HuH-7 (cell line): ENCODE results near the gene NPHP4.
A peak's percentile ranks its signal among the peaks of the same experiment; 100 is the strongest.
"Not testable (repeated sequence)": the region's sequence is repeated elsewhere in the genome, so short reads cannot be mapped to it uniquely, and the experiment has no call there.

Source experiments
- DNase-seq: peaks from one replicate; pipeline ENCODE4 v3.0.0; 2011; ENCODE audit warnings: low spot score

Gene NPHP4

GRCh38 chr1:5855196-5855897 lies 136.9 kb downstream of the NPHP4 start:
- no peak for DNase-seq

GRCh38 chr1:5854754-5855153 lies 137.5 kb downstream of the NPHP4 start:
- DNase-seq: no peak

GRCh38 chr1:5853858-5854257 lies 138.4 kb downstream of the NPHP4 start:
- DNase-seq: not testable (repeated sequence)

- no peak for DNase-seq
Observed at GRCh38 chr1:5850503-5850902, 141.7 kb downstream of the NPHP4 start.

- no peak for DNase-seq
Observed at GRCh38 chr1:5849550-5849949, 142.7 kb downstream of the NPHP4 start.

GRCh38 chr1:5847013-5847659 lies 145.1 kb downstream of the NPHP4 start:
- DNase-seq: peak; percentile 76

- DNase-seq: no peak
Observed at GRCh38 chr1:5845376-5845775, 146.8 kb downstream of the NPHP4 start.

GRCh38 chr1:5844442-5844841 lies 147.8 kb downstream of the NPHP4 start:
- DNase-seq: no peak

- no peak for DNase-seq
Observed at GRCh38 chr1:5843521-5844096, 148.6 kb downstream of the NPHP4 start.

GRCh38 chr1:5842679-5843078 lies 149.5 kb downstream of the NPHP4 start:
- DNase-seq: no peak

- DNase-seq: no peak
Observed at GRCh38 chr1:5840551-5841001, 151.6 kb downstream of the NPHP4 start.

GRCh38 chr1:5839881-5840550 lies 152.2 kb downstream of the NPHP4 start:
- no peak for DNase-seq

GRCh38 chr1:5839161-5839880 lies 152.9 kb downstream of the NPHP4 start:
- DNase-seq: no peak

GRCh38 chr1:5837976-5838653 lies 154.1 kb downstream of the NPHP4 start:
- DNase-seq: no peak

- no peak for DNase-seq
Observed at GRCh38 chr1:5836776-5837440, 155.3 kb downstream of the NPHP4 start.

GRCh38 chr1:5835179-5835562 lies 157.1 kb downstream of the NPHP4 start:
- DNase-seq: no peak

GRCh38 chr1:5834477-5835178 lies 157.6 kb downstream of the NPHP4 start:
- no peak for DNase-seq

- no peak for DNase-seq
Observed at GRCh38 chr1:5833911-5834310, 158.3 kb downstream of the NPHP4 start.

- no peak for DNase-seq
Observed at GRCh38 chr1:5832916-5833895, 159.0 kb downstream of the NPHP4 start.
